Adipose tissue (tissue), 3 donors: Measurements from ENCODE around the gene SAP30L. TPM values are rescaled to one million over a fixed set of nuclear protein-coding genes. Genes with fewer than 3 reads are reported as not detected.

Source experiments
- H3K27ac ChIP-seq: one replicate; pipeline ENCODE4 v1.5.1; 2013; ENCODE audit warnings: low read depth, low read length
- WGBS, 3 donors: extraction: QIAGEN DNeasy Blood & Tissue Kit; methylation state at CpG; one replicate each; pipeline ENCODE4 v1.1.7; 2013; 5-methylcytosine and 5-hydroxymethylcytosine counted together
- polyA plus RNA-seq, 3 donors: library from polyadenylated mRNA; stranded (reverse); fragments of 200-250 nt; gene quantifications; one replicate each; pipeline ENCODE4 v1.2.3, GENCODE V29; 2013
- donor health status: healthy with polysubstance abuse.
- donor health status: Bipolar disorder and iron deficiency.
- donor health status: healthy.

Gene SAP30L
- polyA plus RNA-seq, 3 donors: 8.9 to 17.2 (median 17.0) TPM

DNA sequence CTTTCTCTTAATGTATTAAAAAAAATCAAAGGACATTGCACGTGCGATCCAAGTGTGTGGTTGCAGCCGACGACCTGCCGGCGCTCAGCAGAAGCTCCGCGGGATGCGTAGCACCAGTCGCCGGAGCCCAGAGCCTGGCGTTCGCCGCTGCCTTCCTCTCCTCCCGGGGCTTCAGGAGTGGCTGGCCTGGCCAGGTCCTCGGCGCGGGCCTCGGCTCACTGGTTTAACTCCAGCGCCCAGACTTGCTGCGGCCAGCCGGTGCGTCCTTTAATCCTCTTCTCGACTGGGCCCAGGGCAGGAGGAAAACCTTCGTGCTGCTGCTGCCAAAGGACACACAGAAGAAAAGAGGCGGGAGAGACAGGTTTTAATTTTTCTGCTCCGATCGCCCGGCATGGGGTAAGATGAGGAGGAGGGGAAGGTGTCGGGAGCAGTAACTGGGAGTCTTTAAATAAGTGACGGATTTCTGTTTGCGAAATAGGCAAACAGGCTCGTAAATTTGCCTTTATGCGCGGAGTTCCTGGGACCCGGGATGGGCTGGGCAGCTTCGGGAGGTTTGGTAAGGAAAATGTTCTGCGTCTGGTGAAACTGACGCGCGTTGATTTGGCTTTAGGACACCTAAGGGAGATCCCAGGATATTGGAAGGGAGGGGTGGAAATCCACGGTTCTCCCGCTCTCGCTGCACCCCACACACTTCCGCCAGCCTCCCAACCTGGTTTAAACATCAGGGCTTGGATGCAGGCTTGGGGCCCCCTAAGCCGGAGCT lies 30.0 kb downstream of the SAP30L start:
- 7 to 8% (median 8%) methylated on average over 45 to 46 of the region's 46 CpGs for WGBS, 3 donors
- H3K27ac ChIP-seq: no peak overlapping the region

DNA sequence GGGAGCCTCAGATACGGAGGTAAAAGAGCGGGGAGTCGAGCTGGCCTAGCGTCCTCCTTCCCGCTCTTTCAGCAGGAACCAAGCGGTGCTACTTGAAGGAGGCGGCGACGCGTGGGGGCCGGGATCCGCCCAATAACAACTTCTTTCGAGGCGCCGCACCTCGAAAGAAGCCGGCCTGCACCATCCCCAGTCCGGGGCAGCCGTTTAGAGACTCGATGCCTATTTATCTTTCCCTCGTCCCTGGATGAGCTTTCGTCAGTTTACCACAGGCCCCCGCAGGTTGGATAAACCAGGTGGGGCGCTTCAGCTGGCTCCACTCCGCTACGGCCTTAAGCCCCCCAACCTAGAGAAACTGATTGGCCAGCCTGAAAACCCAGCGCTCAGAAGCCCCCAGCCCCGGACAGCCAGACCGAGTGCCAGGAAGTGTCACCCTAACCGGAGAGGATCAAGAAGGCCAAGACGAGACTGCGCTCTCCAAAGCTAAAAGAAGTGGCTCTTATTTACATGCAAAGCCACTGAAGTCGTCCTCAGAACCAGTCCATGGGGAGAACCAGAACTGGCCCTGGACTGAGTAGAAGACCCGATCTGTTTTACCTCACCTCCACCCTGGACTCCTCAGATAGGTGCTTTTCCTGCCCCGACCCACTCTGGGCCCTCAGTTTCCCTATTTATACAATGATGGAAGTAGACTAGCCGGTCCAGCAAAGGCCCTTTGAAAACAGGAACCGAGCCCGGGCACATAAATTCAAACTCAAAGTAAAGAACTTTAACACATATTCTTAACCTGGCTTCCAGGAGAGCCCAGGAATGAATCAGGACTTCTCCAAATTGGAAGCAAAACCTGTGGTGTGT lies 30.8 kb downstream of the SAP30L start:
- no peak overlapping the region for H3K27ac ChIP-seq
- WGBS, 3 donors: 5 to 6% (median 5%) methylated on average over 38 of the region's 38 CpGs

DNA sequence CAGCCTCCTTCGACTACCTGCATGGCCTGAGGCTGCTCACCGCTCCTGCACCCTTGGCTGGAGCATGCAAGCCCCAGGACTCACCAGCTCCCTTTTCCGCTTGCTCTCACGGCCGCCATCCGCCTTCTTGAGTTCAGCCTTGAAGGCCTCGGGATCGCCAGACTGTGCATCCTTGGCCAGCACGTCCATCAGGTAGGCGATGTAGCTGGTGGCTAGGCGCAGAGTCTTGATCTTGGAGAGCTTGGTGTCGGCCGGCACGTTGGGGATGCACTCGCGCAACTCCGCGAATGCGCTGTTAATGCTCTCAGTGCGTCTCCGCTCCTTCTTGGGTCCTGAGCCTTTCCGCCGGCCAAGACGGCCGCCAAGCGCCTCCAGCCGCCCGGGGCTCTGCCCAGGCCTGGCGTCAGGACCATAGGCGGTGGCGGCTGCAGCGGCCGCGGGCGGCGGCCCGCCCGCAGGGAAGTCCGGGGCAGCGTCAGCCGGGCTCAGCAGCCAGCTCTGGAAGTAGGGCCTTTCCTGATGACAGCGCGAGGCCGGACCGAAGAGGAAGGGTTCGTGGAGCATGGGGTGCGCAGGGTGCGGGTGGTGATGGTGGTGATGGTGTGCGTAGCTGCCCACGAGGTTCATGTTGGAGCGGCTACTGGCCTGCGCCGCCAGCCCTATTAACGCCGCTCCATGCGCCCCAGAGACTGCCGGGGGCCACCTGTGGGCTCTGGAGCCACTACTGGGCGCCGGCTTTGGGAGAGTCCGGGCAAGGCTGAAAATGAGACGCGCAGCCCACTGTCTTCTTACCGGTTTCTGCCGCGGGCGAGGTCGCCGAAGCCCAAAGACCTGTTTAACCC lies 31.8 kb downstream of the SAP30L start:
- no peak overlapping the region for H3K27ac ChIP-seq
- 2% methylated on average over 62 to 68 of the region's 68 CpGs for WGBS, 3 donors

DNA sequence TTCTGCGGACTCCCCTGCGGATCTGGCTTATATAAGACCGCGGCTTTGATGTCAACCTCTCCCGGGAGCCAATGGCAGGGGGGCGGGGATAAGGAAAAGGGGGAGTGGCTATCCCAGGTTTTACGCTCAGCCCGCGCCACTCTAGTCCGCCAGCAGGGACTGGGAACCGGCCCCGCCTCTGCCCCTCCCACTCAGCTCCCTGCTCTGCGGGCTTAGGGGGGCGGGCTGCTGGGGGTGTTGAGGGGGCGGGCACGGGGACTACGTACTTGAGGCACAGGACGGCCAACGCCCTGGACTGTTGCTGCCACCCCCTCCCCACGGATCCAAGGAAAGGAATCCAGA lies 32.4 kb downstream of the SAP30L start, which contains the start of gene HAND1:
TSS of gene HAND1 (minus strand) at position 4 of the 342 bp plus-strand sequence. CDS start 219 bp downstream, outside the sequence.
- no peak within 1 kb of the TSS for H3K27ac ChIP-seq
- WGBS, 3 donors: 1 to 2% (median 1%) methylated on average over 20 of the region's 20 CpGs

DNA sequence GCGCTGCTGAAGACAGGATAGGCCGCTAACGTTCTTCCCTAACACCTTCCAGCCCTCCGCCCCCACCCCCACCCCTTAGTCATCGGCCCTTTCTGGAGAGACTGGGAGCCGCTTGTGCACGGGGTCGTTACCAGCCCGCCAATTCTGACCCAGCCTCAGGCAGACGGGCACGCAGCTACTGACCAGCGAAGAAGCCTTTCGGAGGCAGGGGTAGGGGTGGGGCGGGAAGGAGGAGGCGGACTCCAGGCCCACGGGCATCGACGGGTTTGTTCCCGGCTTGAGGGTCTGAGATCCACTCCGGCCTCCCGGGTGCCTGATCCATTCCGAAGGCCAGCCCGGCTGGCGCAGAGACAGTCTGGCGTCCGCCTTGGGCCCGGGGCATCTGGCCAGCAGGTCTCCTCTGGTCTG lies 33.0 kb downstream of the SAP30L start:
- H3K27ac ChIP-seq: no peak overlapping the region
- WGBS, 3 donors: 6 to 7% (median 6%) methylated on average over 27 of the region's 27 CpGs

DNA sequence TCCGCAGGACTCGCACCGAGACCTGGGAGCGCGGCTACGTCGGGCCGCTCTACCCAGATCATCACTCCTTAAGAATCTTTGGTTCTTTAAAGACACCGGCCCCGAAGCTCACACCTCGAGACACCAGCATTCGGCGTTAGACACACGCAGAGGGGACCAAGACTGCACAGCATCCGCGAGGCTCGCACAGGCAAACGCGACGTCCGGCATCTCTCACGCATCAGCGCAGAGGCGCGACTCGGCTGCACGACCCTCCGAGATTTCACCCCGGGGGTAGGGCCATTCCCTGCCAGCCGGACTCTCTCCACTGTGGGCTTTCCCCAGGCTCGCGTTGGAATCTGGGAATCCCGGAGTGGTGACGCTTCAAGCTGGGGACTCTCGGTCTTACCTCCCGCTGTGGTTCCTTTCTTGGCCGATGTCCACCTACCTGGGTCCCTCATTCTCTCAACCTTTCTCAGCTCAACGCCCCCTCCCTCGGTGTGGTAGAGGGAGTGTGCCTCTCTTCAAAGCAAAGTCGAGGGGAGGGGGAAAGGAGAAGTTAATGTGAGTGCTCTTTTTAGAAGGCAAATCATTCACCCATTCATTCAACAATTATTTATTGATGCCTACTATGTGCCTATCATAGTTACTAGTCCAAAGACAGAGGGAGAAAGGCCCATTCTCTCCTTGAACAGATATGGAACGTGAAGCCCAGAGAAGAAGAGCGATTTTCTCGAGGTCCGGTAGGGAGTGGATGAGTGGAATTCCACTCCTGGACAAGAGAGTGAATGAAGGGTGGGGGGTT lies 33.6 kb downstream of the SAP30L start:
- WGBS, 3 donors: 3 to 5% (median 3%) methylated on average over 44 of the region's 44 CpGs
- no peak overlapping the region for H3K27ac ChIP-seq

DNA sequence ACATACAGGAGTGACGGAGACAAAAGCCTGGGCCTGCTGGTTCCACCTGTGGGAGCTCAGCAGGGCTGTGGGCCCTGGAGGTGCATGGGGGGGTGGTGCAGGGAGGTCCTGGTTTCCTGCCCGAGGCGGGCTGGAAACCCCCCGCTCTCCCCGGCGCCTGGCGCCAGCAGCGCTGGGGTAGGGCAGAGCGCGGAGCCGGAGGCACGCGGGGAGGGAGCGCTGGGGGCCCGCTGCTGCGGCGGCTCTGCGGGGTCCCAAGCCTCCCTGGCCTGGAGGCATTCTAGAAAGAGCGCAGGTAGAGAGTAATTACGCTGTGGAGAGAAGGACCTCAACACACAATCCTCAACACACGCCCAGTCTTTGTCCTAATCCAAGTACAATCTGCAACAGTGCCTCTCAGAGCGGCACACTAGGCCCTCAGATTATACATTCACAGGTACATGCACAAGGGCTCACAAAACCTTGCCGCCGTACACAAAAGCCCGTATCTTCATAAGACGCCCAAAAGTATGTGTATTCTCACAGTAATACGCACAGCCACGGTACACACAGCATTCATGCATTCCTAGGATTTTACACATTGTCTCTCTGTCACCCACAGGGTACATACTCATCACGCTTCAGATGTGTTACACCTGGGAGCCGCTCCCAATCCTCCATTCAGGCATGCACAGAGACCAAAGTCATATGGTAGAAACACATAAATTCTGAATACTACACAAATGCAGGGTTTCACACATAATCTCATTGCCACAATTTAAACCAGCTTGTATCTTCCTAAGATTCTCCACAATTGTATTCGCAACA lies 34.4 kb downstream of the SAP30L start:
- WGBS, 3 donors: 8 to 13% (median 10%) methylated on average over 31 of the region's 31 CpGs

DNA sequence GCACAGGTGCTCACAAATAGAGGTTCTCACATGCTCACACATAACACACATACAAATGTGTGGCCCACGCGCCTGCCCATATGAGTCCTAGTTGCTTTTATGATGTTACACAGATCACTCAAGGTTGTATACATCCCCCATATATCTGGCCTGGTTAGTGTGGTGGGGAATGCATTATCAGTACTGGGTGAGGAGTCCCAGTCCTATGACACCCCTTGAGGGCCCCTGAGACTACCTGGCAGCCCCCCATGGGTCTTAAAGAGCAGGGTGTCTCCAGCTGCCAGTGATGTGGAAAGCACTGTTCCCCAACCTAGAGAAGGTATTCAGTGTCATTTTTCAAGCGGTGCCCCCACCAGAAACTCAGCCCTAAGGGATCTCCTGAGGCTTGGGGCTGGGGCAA lies 35.0 kb downstream of the SAP30L start:
- 14 to 36% (median 15%) methylated on average over 3 of the region's 3 CpGs for WGBS, 3 donors

More for the DNA sequence above, 34.4 kb downstream of the SAP30L start:
- H3K27ac ChIP-seq: no peak overlapping the region

DNA sequence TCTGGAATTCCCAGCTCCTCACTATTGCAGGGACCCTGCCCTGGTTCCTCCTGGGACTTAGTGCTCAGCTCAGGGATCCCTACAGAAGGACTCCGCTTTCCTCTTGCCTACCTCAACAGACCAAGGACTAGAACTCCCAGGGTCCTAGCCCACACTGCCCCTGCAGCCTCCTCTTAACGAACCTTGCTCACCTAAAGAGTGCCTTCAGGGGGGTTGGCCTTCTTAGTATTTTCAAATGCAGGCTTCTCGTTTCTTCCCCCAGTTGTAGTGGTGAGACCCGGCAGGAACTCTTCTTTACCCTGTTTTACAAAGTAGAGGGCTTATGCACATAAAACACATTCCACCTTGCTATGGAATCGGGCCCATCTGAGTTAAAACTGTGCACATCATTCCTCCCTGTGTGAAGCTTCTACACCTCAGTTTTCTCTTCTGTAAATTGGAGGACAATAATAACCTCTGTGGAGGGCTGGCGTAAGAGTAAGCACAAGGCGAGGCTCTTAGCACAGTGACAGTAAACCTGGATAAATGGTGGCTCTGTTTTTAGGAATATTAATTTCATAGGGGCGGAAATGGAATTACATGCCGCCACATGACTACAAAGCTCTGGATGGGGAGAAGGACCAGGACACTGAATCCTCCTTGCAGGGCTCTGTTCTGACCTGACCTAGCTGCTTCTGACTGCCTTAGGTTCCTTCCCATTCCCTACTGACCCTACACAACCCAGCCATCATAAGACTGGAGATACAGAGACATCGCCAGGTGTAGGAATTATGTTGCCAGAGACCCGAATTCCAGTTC lies 36.0 kb downstream of the SAP30L start:
- no peak overlapping the region for H3K27ac ChIP-seq
- 23 to 30% (median 23%) methylated on average over 11 of the region's 11 CpGs for WGBS, 3 donors

More for the DNA sequence above, 35.0 kb downstream of the SAP30L start:
- H3K27ac ChIP-seq: no peak overlapping the region

DNA sequence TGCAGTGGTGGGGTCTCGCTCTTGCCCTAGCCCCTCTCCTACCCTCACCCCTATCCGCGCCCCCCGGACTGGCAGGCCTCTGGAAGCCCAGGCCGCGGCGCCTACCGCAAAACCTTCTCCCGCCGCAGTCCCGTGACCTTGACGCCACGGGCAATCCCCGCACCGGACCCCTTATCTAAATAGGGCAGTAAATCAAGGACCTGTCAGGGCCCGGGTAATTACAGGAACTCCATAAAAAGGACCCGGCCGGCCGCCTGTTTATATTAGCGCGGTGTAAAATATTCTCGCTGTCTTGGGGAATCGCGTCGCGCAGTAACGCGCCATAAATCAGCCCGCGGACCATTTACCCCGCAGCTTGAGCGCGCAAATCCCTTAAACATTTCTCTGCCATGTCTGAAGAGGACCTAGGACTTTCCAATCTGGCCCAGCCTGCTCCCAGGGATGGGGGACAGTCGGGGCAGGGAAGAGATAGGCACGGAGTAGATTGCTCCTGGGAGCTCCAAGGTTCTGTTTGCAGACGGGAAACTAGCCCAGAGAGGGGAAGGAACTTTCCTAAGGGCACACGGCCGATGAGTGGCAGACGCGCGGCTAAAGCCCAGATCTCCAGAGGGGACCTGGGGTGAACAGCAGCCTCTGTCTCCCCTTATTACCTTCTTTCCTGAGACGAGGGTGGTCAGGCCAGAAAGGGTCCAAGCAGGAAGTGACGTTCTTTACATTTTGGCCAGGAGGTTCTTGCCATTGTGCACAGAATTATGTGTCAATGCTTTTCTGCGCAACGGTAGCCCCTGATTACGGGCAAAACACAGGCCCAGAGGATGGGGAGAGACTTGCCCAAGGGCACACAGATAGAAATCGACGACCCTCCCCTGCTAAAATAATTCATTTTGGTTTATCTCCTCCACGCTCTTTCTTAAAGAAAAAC lies 37.0 kb downstream of the SAP30L start:
- H3K27ac ChIP-seq: no peak overlapping the region
- WGBS, 3 donors: 6 to 9% (median 7%) methylated on average over 49 of the region's 49 CpGs

DNA sequence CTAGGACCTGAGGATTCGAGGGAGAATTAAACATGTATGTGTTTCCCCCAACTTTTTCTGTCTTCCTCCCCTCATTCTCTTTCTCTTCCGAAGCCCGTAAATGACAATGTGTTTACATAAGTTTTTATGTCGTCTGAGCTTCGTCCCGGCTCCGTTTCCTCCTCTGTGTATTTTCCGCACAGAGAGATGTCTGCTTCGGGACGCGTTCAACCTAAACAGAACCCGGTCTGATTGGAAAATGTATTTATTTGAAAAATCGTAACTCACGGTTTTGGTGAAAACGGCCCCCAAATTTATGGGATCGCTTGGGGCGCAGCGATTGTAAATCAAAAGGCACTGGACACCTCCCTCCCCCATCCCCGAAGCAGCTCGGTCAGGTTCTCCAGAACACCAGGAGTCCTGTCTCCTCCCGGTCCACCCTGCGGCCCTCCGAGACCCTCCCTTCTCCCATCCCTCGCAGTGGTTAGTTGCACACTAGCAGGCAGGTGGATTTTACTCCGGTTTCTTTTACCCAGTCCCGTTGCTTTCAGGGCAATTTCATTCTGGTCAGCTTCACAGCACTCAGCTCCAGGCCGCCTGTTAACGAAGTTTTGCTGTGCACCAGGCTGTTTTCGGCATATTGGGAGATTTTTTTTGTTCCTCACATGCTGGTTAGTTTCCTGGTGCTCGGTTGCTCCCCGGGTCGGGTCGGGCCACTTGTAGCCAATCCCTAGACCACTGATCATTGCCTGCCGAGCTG lies 38.0 kb downstream of the SAP30L start:
- WGBS, 3 donors: 7 to 10% (median 9%) methylated on average over 34 of the region's 34 CpGs
- no peak overlapping the region for H3K27ac ChIP-seq

DNA sequence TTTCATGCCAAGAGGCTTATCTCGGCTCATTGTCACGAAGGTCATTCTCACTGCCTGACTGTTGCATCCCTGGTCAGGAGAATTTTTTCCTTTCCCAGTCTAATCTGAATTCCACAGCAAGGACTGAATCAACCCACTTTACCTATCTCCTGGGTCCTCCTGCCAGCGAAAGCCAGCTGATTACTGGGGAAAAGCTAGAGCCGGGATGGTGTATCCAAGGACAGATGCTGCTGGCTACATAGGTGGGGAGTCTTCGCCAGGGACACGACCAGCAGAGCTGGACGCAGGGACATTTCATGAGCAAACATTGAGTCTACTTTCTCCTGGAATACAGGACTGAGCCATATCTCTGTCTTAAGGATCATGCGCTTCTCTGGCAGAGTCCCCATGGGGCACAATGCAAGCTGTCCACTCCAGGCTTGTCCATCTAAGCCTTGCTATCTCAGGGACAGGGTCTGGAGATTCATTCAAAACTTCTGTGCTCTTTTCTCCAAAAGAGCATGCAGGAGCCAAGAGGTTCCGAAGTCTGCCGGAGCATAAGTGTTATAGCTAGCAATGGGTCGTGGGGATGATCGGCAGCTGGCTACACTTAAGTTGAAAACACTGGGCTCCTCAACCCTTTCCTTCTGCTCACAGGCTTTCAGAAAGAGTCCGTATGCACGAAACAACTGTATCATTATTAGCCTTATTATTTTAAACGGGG lies 38.7 kb downstream of the SAP30L start:
- 9 to 12% (median 11%) methylated on average over 15 of the region's 15 CpGs for WGBS, 3 donors

DNA sequence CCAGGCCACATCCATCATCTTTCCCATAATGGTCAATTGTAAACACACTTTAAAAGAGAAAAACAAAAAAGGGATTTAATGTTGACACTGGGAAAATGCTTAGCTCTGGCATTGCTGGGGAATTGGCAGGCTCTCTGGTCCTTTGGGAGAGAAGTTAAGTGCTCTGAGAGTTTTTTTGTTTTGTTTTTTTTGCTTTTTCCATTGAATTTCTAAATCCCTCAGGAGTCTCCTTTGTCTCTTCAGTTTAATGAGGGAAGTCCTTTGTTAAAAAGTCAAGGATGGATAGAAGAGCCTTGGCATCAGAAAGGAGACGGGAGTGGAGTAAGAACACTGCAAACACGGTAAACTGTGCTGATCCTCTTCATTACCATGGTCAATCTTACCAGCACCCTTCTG lies 39.3 kb downstream of the SAP30L start:
- H3K27ac ChIP-seq: no peak overlapping the region
- 3 to 13% (median 12%) methylated on average over 2 of the region's 2 CpGs for WGBS, 3 donors

More for the DNA sequence above, 38.7 kb downstream of the SAP30L start:
- no peak overlapping the region for H3K27ac ChIP-seq

DNA sequence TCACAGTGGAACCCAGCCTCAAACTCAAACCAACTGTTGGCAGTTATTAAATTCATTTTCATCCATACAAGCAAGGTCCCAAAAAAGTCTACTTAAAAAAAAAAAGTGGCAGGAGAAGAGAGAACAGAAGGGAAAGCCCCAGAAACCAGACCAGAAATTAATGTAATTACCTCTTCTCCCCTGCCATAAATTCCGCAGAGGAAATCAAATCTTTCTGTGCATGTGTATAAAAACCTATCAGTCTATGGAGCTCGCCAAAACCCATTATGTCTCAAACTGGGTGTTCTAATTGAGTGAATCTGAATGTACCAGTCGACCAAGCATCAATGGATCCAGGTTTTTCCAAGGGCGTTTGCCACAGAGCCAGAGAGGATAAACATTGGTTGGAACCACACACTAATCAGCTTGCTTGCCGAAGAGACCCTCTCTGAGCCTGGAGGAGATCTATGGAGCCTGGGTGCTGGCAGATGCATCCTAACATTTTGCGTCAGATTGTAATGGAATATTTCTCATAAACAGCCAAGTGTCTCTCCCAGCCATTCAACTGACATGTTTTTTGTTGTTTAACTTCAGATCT lies 40.1 kb downstream of the SAP30L start:
- 13 to 26% (median 16%) methylated on average over 6 of the region's 6 CpGs for WGBS, 3 donors
- H3K27ac ChIP-seq: no peak overlapping the region
